ENCODE results near the gene LHFPL2.

DNA sequence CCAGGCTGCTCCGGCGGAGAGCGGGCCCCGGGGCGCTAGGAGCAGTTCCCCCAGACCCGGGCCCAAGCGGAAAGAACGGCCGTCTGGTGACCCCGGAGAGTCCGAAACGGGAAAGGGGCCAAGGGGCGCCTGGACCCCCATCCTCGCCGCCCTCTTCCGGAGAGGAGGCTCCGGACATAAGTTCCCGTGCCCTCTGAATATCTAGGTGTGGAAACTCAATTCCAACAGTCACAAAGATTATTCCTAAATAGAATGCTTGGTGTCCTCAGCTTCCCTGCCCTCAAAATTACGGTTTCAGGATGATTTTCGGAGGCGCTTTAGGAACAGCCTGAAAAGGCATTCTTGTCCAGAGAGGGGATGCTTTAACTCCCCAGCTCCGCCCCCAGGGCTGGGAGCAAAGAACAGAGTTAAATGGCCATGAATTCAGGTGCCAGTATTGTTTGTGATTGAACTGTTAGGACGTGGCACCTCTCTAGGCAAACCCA, 681 bp upstream of the LHFPL2 start:
- no peak for TF ChIP-seq SP1 (IDR thresholded peaks at IDR 0.05; ENCODE audit: low read depth)
- no peak for TF ChIP-seq CTCF (IDR thresholded peaks at IDR 0.05 in 2 of 3, conservative IDR thresholded peaks at IDR 0.05 in 1 of 3; ENCODE audit: borderline replicate concordance in 1 of 3, insufficient read depth in 1 of 3, low read depth in 2 of 3, low read length in 2 of 3)
- TF ChIP-seq EZH2 (IDR thresholded peaks at IDR 0.05), result no peak
- TF ChIP-seq RAD21 (IDR thresholded peaks at IDR 0.05; ENCODE audit: low read depth), result no peak
- TF ChIP-seq CEBPB (IDR thresholded peaks at IDR 0.05; ENCODE audit: low read depth), result no peak
- no peak for TF ChIP-seq CBX3 (IDR thresholded peaks at IDR 0.05; ENCODE audit: low read depth)
